Measurements from ENCODE around the gene TBPL1. TPM values are rescaled to one million over a fixed set of nuclear protein-coding genes. Genes with fewer than 3 reads are reported as not detected.
A peak's percentile ranks its signal among the peaks of the same experiment; 100 is the strongest.

The TBPL1 gene
- total and polyA plus RNA-seq, 9 of the 15 experiments (the other 6 are each of a cell fraction or from before 2014, with no cell fraction given), result 78.1 to 152 (median 107) TPM

- TF ChIP-seq PKNOX1 (IDR thresholded peaks at IDR 0.05), result peak; percentile 70
- TF ChIP-seq MYC (IDR thresholded peaks at IDR 0.05; ENCODE audit: low read depth, low read length), result 0 out of 2 replicates have a peak, but pooled peaks have one; percentile 26
- TF ChIP-seq MYC (CRISPR knock-in tag; IDR thresholded peaks at IDR 0.05; ENCODE audit: borderline replicate concordance, low read depth), result no peak
Measured at GRCh38 chr6:133939778-133940667, 13.0 kb upstream of the TBPL1 start (continued).

- Histone ChIP-seq H3K27ac (ENCODE audit: extremely low read depth, low read depth, low read length) (no peak overlapping the region), H3K4me1 (replicated peaks in 1 of 2; ENCODE audit: control insufficient read depth in 2 of 2, insufficient read depth in 2 of 2, low read length in 2 of 2) (peaks cover 0 to 5% of the 10 kb centered on the region in 2 experiments; a peak in 3 of 5 replicates), H3K4me3 (no peak overlapping the region), H3K4me2 (ENCODE audit: insufficient read depth, low read length) (no peak overlapping the region), H3K36me3 (ENCODE audit: control insufficient read depth, insufficient read depth, low read length) (no peaks in the 10 kb centered on the region), H3K9ac (ENCODE audit: insufficient read depth in 1 of 2, low read depth in 2 of 2, low read length in 2 of 2) (peak overlapping the region in 1 of 2 experiments; percentile 70; a peak in 1 of 4 replicates), H4K20me1 (replicated peaks; ENCODE audit: control insufficient read depth, insufficient read depth, low read length) (no peaks in the 10 kb centered on the region), H3K9me1 (ENCODE audit: control insufficient read depth, insufficient read depth, low read length) (no peaks in the 10 kb centered on the region), H3K27me3 (ENCODE audit: control insufficient read depth in 2 of 2, insufficient read depth in 2 of 2, low read length in 2 of 2) (no peaks in the 10 kb centered on the region), H3K9me3 (replicated peaks; ENCODE audit: control insufficient read depth, insufficient read depth, low read depth, low read length) (0 out of 2 replicates have a peak, but pooled peaks cover 3% of the 10 kb centered on the region), H2AFZ (ENCODE audit: low read depth, low read length) (no peak overlapping the region), H3K79me2 (ENCODE audit: control insufficient read depth, insufficient read depth, low read length) (no peaks in the 10 kb centered on the region)
- FAIRE-seq, result no peak
- ChIA-PET POLR2A (interaction anchor here (0.7 to 3.2 kb wide), 3 partner anchors 10 to 17 kb away, joined by 3 to 19 read pairs (median 3); no protein-coding TSS in a partner anchor), CTCF (ENCODE audit: low intra/inter-chr PET ratio) (no interaction called here)
- ATAC-seq, result peak; percentile 47
- 57% methylated on average over 3 of the region's 3 CpGs for WGBS (ENCODE audit: insufficient coverage, low coverage, missing lambda C conversion rate)
- DNase-seq (ENCODE audit: extremely low read depth in 1 of 4, low spot score in 3 of 4), result no peak
- no TSS peak for BruUV-seq (replicated peaks)
- intact Hi-C loops (cut with micrococcal nuclease), result no loop called here
- in situ Hi-C loops (cut with MboI), result no loop called here
- TF ChIP-seq ZNF695 (CRISPR knock-in tag; IDR thresholded peaks at IDR 0.05), result no peak
- no peak for TF ChIP-seq ZBTB17 (CRISPR knock-in tag; IDR thresholded peaks at IDR 0.05)
- TF ChIP-seq THRA (IDR thresholded peaks at IDR 0.05), result no peak
- TF ChIP-seq ZFP91 (CRISPR knock-in tag; IDR thresholded peaks at IDR 0.05), result no peak
- TF ChIP-seq CEBPZ (IDR thresholded peaks at IDR 0.05; ENCODE audit: borderline replicate concordance, low read depth, low read length), result no peak
- no peak for TF ChIP-seq ELF2 (CRISPR knock-in tag; IDR thresholded peaks at IDR 0.05)
- TF ChIP-seq ZNF384 (IDR thresholded peaks at IDR 0.05; ENCODE audit: low read depth, low read length), result no peak
- no peak for TF ChIP-seq FOS (IDR thresholded peaks at IDR 0.05; ENCODE audit: extremely low read depth, insufficient read length)
- no peak for TF ChIP-seq BRD4 (IDR thresholded peaks at IDR 0.05)
Measured at GRCh38 chr6:133945158-133945557, 7.9 kb upstream of the TBPL1 start.

All from K562 (cell line).